GM18508 (cell line): ENCODE results near the gene PKN2.
"Not testable (repeated sequence)": the region's sequence is repeated elsewhere in the genome, so short reads cannot be mapped to it uniquely, and the experiment has no call there.

ENCODE experiments used
- ATAC-seq: cut with Tn5 transposase; IDR thresholded peaks from one replicate; pipeline ENCODE4 v1.9.1; 2021; ENCODE audit warnings: moderate number of reproducible peaks; ENCODE audit not compliant: insufficient read depth, unreplicated experiment

The PKN2 gene

DNA sequence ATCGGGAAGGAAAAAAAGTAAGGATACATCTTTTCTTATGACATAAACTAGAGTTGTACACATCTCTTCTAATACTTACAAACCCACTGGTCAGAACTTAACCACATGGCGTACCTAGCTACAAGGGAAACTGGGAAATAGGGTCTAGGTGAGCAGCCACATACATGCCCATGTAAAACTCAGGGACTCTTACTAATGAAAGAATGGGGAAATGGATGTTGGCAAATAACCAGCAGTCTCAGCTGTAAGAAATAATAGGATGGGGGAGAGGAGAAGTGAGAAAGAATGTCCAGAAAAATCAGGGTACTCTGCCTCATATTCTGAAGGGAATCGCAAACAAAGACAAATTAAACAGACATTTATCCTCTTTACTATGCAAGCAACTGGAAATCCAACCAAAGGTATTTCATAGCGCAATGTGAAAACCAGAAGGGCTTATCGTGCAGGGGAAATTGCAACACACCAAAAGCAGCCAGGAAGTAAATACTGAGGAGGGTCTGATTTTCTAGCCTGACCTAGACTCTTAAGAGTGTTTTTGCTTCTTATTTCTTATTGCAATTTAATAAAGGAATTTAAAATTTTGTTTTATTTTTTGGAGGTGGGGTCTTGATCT, 189.8 kb downstream of the PKN2 start:
- ATAC-seq, result no peak

GRCh38 chr1:88875595-88875994, 191.5 kb downstream of the PKN2 start:
- no peak for ATAC-seq

DNA sequence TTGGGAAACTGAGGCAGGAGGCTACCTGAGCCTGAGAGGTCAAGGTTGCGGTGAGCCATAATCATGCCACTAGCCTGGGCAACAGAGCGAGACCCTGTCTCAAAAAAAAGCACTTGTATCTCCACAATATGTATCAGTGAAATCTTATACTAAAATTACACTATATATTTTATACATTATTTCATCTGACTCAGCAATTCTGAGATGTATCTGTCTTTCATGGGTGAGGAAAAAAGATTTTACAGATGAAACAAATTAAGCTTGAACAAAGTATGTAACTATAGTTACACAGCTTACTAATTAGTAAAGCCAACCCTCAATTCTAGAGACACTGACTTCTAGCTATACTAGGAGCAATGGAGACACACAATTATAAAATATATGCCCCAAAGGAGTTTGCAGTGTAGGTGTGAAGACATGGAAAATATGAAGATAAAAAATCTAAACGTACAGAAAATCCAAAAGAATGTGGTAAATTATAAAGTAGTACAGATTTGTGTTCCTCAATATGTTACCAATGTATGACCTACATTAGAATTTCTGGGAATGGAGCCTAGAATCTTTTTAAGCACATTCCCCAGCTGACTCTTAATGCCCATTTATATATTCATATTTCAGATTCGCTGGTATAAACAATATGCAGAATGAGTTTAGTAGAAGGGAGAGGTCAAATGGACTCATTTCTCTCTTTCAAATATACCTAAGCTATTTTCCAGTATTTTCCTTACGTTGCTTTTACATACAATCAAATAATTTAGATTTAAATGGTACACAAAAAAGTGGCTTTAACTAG, 192.7 kb downstream of the PKN2 start:
- ATAC-seq, result no peak

- ATAC-seq, result no peak
These were observed 193.3 kb downstream of the PKN2 start for GRCh38 chr1:88877382-88877825.

- ATAC-seq, result no peak
These were observed 193.8 kb downstream of the PKN2 start for GRCh38 chr1:88877911-88878310.

DNA sequence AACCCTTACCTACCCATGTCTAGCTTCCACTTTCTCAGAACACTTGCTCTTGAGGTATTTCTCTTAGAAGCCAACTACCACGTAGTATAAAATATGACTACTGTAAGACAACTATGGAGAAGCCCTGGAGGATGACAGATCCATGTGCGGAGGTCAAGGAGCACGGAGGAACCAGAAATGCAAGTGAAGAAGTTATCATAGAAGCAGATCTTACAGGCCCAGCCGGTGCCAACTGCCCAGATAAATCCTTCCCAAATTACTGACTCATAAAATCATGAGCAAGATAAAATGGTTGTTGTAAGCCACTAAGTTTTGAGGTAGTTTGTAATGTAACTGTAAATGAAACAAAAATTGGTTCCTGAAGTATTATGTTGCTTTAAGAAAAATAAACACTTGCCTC, 194.7 kb downstream of the PKN2 start:
- ATAC-seq, result no peak

DNA sequence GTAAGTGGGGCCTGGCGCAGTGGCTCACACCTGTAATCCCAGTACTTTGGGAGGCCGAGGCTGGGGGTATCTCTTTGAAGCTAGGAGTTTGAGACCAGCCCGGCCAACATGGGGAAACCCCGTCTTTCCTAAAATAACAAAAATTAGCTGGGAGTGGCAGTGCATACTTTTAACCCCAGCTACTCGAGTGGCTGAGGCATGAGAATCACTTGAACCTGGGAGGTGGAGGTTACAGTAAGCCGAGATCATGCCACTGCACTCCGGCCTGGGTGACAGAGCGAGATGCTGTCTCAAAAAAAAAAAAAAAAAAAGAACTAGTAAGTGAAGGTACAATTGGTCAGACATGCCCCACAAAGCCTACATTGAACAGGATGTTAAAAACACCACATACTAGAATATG, 196.6 kb downstream of the PKN2 start:
- ATAC-seq, result not testable (repeated sequence)

DNA sequence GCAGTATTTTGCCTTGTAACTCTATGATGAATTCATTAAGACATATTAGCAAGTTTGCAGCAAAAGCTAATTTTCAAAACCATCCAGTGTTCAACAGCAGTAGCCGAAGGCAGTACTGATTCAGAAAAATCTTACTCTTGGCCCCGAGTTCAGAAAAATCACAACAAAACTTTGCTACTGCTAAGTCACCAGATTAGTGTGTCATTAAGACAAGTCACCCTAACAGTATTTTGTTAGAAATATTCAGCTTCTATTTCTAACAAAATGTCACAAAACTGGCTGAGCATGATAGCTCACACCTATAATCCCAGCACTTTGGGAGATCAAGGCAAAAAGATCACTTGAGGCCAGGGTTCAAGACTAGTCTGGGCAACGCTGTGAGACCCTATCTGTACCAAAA, 199.1 kb downstream of the PKN2 start:
- ATAC-seq, result no peak
